Measurements from ENCODE around the gene TRIP11.

The TRIP11 gene

DNA sequence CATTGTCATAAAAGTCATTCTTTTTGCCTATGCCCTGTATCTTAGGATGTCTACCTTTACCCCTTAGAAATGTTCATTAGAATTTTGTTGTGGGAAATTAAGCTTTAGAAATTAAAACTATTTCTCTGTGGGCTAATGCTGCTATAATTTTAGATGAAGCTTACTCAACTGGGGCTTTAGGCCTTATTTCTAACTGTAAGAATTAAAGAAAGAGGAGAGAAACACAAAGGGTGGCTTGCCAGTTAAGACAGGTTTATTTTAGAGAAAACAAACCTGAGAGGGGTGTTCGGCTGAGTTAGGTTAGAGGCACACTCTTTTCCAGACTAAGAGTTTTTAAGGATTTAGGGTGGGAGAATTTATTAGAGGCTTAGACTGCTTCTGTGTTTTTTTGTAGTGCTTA is 6.4 kb downstream of the TRIP11 start:
- Mint-ChIP-seq H3K4me1 (ENCODE audit: low read depth) (peaks cover 51% of the 10 kb centered on the region), H3K4me3 (no peak overlapping the region), H3K27ac (peak overlapping the region; percentile 81), H3K27me3 (no peaks in the 10 kb centered on the region), H3K36me3 (peaks cover 8% of the 10 kb centered on the region), H3K9me3 (ENCODE audit: low read depth) (no peaks in the 10 kb centered on the region)

DNA sequence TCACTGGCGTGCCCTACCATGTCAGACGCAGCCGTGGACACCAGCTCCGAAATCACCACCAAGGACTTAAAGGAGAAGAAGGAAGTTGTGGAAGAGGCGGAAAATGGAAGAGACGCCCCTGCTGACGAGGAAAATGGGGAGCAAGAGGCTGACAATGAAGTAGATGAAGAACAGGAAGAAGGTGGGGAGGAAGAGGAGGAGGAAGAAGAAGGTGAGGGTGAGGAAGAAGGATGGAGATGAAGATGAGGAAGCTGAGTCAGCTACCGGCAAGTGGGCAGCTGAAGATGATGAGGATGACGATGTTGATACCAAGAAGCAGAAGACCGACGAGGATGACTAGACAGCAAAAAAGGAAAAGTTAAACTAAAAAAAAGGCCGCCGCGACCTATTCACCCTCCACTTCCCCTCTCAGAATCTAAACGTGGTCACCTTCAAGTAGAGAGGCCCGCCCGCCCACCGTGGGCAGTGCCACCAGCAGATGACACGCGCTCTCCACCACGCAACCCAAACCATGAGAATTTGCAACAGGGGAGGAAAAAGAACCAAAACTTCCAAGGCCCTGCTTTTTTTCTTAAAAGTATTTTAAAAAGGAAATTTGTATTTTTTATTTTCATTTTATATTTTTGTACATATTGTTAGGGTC is 13.2 kb downstream of the TRIP11 start:
- peaks cover 10% of the 10 kb centered on the region for H3K36me3 Mint-ChIP-seq
- H3K4me3 Mint-ChIP-seq = no peak overlapping the region
- H3K27me3 Mint-ChIP-seq = no peaks in the 10 kb centered on the region
- H3K9me3 Mint-ChIP-seq (ENCODE audit: low read depth) = no peaks in the 10 kb centered on the region
- no peak overlapping the region for H3K27ac Mint-ChIP-seq
- peaks cover 22% of the 10 kb centered on the region for H3K4me1 Mint-ChIP-seq (ENCODE audit: low read depth)

DNA sequence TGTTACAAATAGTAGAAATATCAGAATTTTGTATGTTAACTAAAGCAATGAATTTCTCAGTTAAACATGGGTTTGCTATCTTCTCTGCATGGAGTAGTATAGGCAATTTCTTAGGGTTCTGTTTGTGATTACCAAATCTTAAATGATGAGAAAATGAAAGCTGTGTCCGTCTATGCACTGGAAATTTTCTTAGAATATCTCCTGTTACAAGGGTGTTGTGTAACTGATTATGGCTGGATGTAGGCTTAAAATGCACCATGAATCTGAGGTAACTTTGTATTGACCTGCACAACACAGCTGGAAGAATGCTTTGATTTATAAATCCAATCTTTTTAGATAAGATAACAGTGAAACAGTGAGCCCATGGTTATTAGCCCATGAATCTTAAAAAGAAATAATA is 17.8 kb downstream of the TRIP11 start:
- Mint-ChIP-seq H3K4me3 (no peak overlapping the region), H3K27ac (no peak overlapping the region)

DNA sequence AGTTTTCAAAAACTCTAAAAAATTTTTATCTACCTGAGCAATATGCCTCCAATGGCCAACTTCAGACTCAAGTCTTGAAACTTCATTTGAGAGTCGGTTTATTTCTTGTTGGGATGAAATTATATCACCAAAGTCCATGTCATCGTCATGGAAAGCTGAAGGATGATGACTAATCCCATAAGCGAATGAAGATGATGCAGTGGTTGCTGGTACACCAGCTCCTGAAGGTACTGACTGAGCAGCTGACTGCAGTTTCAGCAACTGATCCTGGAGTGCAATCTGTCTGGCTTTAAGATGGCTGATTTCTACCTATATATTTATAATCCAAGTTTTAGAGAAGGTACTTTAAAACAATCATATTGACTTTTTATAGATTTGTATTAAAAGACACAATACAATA is 18.3 kb downstream of the TRIP11 start:
- Mint-ChIP-seq H3K27ac (no peak overlapping the region), H3K4me3 (no peak overlapping the region), H3K36me3 (peaks cover 7% of the 10 kb centered on the region), H3K4me1 (ENCODE audit: low read depth) (peaks cover 10% of the 10 kb centered on the region), H3K9me3 (ENCODE audit: low read depth) (no peaks in the 10 kb centered on the region), H3K27me3 (no peaks in the 10 kb centered on the region)

More for the DNA sequence above, 17.8 kb downstream of the TRIP11 start:
- peaks cover 8% of the 10 kb centered on the region for H3K36me3 Mint-ChIP-seq
- H3K4me1 Mint-ChIP-seq (ENCODE audit: low read depth) = peaks cover 11% of the 10 kb centered on the region
- H3K27me3 Mint-ChIP-seq = no peaks in the 10 kb centered on the region
- H3K9me3 Mint-ChIP-seq (ENCODE audit: low read depth) = no peaks in the 10 kb centered on the region

DNA sequence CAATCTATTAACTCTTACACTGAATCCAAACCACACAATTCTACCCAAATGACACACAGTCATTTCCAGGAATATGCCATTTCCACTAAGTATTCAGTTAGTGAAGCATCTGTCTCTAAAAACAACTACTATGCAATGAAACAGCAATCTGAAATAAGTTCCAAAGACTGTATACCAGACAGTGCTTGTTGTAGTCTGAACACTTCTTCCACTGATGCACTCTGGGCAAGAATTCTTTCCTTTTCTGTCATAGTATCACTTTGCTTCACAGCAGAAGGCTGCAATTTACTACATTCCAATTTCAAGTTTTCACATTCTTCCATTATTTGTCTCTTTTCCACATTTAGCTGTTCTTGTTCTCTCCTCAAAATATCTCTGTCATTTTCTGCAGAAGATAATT is 25.8 kb downstream of the TRIP11 start:
- H3K4me1 Mint-ChIP-seq (ENCODE audit: low read depth) = peaks cover 8% of the 10 kb centered on the region
- H3K9me3 Mint-ChIP-seq (ENCODE audit: low read depth) = no peaks in the 10 kb centered on the region
- no peak overlapping the region for H3K4me3 Mint-ChIP-seq
- H3K27me3 Mint-ChIP-seq = no peaks in the 10 kb centered on the region
- peaks cover 5% of the 10 kb centered on the region for H3K36me3 Mint-ChIP-seq
- no peak overlapping the region for H3K27ac Mint-ChIP-seq

DNA sequence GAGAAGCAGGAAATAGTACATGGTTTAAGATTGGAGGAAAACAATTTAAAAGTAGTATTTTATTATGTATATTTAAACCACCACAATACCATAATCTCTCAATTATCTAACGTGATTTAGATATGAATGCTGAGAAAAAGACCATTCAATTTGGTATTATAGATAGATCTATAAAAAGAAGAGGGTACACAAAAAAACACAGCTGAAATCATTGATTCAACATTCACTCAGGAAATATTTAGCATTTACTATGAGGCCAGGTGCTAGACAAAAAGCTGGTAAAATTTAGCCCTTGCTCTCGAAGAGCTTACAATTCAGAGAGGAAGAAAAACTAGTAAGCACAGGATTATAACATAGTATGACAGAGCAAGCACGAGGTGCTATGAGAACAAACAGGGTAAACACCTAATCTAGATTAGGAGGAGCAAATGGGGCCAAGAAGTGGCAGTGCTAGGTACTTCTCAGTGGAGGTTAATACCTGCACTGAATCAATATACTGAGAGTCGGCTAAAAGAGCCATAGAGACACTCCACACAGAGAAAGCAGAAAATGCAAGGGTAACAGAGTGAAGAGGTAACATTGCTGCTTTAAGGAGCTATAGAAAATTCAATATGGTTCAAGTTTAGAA is 27.6 kb downstream of the TRIP11 start:
- Mint-ChIP-seq H3K27me3 (no peaks in the 10 kb centered on the region), H3K36me3 (peaks cover 11% of the 10 kb centered on the region)

DNA sequence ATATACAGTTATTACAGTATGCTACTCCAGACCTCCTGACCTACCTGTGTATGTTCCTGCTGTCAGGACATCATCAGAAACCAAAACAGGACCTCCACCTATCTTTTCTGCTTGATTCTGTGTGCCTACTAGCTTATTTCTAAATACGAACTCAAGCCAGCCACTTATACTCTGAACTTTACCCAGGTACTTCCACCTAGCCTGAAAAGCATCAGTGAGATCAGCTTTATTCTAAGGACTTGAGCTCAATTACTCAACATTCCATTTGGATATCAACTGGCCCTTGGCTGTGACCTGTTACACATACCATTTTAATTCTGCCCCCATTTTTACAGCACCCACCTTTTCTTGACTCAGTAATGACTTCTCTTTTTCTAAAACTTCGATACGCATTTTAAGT is 29.2 kb downstream of the TRIP11 start:
- no peak overlapping the region for H3K4me3 Mint-ChIP-seq
- no peaks in the 10 kb centered on the region for H3K27me3 Mint-ChIP-seq
- H3K27ac Mint-ChIP-seq = no peak overlapping the region
- no peaks in the 10 kb centered on the region for H3K9me3 Mint-ChIP-seq (ENCODE audit: low read depth)
- H3K4me1 Mint-ChIP-seq (ENCODE audit: low read depth) = peaks cover 14% of the 10 kb centered on the region
- peaks cover 16% of the 10 kb centered on the region for H3K36me3 Mint-ChIP-seq

More for the DNA sequence above, 27.6 kb downstream of the TRIP11 start:
- Mint-ChIP-seq H3K27ac (peak overlapping the region; percentile 25), H3K9me3 (ENCODE audit: low read depth) (no peaks in the 10 kb centered on the region), H3K4me1 (ENCODE audit: low read depth) (peaks cover 8% of the 10 kb centered on the region), H3K4me3 (no peak overlapping the region)

DNA sequence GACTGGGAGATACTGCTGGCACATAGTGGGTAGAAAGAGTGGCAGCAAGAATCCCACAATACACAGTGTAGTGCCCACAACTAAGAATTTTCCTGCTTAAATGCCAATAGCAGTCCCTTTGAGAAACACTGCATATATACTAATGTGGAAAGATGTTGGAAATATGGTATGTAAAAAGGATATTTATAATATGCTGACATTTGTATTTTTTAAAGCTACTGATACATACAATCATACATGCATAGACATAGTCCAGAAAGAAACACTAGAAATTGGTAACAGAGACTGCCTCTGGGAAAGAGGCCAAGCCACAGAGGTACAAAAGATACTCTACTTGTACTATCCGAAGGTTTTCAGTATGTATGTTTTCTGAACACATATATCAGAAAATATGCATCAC is 30.3 kb downstream of the TRIP11 start:
- Mint-ChIP-seq H3K9me3 (ENCODE audit: low read depth) (no peaks in the 10 kb centered on the region), H3K27ac (no peak overlapping the region), H3K27me3 (no peaks in the 10 kb centered on the region), H3K4me1 (ENCODE audit: low read depth) (peaks cover 25% of the 10 kb centered on the region), H3K4me3 (no peak overlapping the region), H3K36me3 (peaks cover 25% of the 10 kb centered on the region)

DNA sequence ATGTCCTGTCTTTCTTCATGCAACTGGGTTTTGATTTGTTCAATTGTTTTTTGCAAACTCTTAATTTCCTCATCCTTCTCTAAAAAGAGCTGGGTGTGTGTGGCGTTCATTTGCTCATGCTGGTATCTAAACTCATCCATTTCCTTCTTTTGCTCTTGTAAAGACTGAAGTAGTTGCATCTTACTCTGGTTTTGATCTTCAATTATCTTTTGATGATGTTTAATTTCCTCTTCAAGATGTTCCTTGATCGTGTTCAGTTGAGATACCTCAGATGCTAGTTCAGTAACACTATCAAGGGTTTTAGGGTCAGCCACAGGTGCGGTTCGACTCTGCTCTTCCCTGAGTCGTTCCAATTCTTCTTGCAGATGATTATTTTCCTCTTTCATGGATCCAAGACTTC is 34.8 kb downstream of the TRIP11 start:
- no peaks in the 10 kb centered on the region for H3K9me3 Mint-ChIP-seq (ENCODE audit: low read depth)
- H3K36me3 Mint-ChIP-seq = peaks cover 27% of the 10 kb centered on the region
- H3K4me3 Mint-ChIP-seq = peak overlapping the region; percentile 68
- H3K4me1 Mint-ChIP-seq (ENCODE audit: low read depth) = peaks cover 41% of the 10 kb centered on the region
- no peaks in the 10 kb centered on the region for H3K27me3 Mint-ChIP-seq
- H3K27ac Mint-ChIP-seq = peak overlapping the region; percentile 90

DNA sequence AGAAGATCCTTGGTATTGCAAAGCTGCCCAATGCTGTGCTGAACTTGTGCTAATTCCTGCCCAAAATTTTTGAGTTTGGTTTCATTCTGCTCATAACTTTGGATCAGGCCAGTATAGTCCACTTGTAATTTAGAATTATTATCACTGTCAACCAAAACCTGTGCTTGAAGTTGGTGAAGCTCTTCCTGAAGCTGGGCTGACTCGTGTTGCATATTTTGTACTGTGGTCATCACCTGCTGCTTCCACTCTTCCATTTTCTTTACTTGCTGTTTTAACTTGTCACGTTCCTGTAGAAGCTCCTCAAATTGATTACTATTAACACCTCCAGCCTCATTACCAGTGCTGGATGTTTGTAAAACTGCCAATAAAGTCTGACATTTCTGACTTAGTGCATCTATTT is 35.8 kb downstream of the TRIP11 start:
- Mint-ChIP-seq H3K4me3 (peak overlapping the region; percentile 22), H3K9me3 (ENCODE audit: low read depth) (no peaks in the 10 kb centered on the region), H3K27ac (peak overlapping the region; percentile 90), H3K27me3 (no peaks in the 10 kb centered on the region), H3K36me3 (peaks cover 27% of the 10 kb centered on the region), H3K4me1 (ENCODE audit: low read depth) (peaks cover 51% of the 10 kb centered on the region)

DNA sequence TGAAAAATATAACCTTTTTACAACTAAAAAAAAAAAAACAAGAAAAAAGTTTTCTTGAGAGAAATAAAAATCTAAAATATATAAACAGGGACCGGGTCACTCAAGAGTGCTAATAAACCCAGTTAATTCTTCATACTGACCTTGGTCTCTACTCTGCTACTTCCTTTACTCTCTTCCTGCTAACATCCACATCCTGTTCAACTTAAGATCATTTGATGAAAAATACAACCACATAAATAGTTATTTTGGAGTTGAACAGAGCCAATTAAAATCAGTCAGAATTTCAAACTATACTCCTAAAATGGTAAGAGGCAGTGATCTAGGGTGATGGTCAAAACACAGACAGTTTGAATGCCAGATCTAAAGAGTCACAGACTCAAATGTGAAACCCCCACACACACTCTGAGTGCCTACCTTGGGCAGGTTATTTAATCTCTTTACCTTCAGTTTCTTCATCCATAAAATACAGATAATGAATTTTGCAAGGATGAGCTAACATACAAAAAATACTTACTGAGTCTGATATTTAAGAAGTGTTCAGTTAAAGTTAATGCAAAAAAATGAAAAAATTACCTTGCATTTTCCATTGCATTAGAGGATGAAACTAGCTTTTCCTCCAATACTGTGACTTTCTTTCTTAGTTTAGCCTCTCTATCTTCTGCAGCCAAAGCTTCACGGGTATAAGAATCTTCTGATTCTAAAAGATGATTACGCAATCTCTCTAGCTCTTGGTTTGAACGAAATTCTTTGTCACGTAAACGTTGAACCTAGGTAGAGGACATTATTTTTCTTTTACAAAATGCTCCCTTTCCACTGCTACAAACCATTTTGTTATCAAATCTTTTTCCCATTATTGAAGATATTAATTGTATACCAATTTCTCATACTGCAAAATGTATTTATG is 40.9 kb downstream of the TRIP11 start:
- no peaks in the 10 kb centered on the region for H3K9me3 Mint-ChIP-seq (ENCODE audit: low read depth)
- H3K4me1 Mint-ChIP-seq (ENCODE audit: low read depth) = peaks cover 54% of the 10 kb centered on the region
- H3K4me3 Mint-ChIP-seq = peak overlapping the region; percentile 71
- H3K27me3 Mint-ChIP-seq = no peaks in the 10 kb centered on the region
- H3K27ac Mint-ChIP-seq = peak overlapping the region; percentile 90
- H3K36me3 Mint-ChIP-seq = peaks cover 9% of the 10 kb centered on the region

DNA sequence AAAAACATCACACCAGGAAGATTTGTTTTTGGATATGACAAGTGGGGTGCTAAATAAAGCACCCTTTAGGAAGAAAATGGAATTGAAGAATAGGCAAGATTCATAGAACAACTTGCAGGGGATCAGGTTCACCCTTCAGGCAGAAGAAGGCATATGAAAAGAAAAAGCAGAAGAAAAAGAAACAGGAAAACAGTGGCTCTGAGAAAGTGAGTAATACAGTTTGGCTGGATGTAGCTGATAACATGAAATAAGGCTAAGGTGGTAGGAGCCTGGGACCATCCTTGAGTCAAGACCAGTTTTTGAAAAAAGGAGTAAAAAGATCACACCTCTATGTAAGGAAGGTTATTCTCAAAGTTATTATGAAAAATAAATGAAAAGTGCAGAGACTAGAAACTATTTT is 42.4 kb downstream of the TRIP11 start:
- H3K27ac Mint-ChIP-seq = peak overlapping the region; percentile 75
- H3K4me1 Mint-ChIP-seq (ENCODE audit: low read depth) = peaks cover 41% of the 10 kb centered on the region
- H3K27me3 Mint-ChIP-seq = no peaks in the 10 kb centered on the region
- H3K4me3 Mint-ChIP-seq = peak overlapping the region; percentile 5
- H3K36me3 Mint-ChIP-seq = peaks cover 7% of the 10 kb centered on the region
- no peaks in the 10 kb centered on the region for H3K9me3 Mint-ChIP-seq (ENCODE audit: low read depth)

DNA sequence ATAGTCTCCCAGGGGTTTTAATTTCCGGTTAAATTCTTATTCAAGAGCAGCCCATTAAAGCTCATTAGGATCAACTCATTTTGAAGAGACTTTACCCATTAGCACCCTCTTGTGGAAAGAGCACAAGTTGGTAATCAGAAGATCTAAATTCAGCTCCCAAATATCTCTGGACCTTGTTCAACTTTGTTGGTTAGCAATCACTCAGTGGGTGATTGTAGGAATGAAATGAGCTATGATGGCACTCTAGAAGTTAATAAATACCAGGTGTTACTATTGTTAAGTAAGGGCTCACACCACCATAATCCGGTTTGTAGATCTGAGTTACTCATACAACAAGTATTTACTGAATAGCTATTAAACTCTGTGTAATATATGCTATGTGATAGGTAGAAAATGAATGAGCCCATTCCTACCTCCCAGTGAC is 42.9 kb downstream of the TRIP11 start:
- no peaks in the 10 kb centered on the region for H3K9me3 Mint-ChIP-seq (ENCODE audit: low read depth)
- peak overlapping the region; percentile 75 for H3K27ac Mint-ChIP-seq
- peaks cover 7% of the 10 kb centered on the region for H3K36me3 Mint-ChIP-seq
- H3K27me3 Mint-ChIP-seq = no peaks in the 10 kb centered on the region
- peaks cover 41% of the 10 kb centered on the region for H3K4me1 Mint-ChIP-seq (ENCODE audit: low read depth)
- no peak overlapping the region for H3K4me3 Mint-ChIP-seq

DNA sequence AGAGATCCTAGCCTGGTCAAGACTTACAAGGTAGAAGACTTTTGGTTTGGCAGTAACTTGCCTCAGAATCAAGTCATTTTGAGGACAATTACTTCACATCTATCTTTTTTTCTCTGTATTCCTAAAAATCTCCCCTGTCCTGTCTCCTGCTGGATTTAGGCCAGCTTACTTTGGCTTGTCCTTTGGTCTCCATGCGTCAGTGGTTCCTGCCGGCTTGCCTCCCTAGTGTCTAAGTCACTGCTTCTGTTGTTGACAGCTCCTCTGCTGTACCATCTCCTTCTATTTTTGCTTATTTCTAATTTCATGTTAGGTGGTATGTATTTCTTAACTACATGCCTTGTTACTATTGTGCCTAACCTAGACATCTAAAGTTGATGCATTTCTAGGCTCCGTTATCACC is 52.7 kb downstream of the TRIP11 start:
- Mint-ChIP-seq H3K9me3 (ENCODE audit: low read depth) (no peaks in the 10 kb centered on the region), H3K27me3 (no peaks in the 10 kb centered on the region), H3K27ac (no peak overlapping the region), H3K4me1 (ENCODE audit: low read depth) (peaks cover 8% of the 10 kb centered on the region), H3K36me3 (peaks cover 33% of the 10 kb centered on the region), H3K4me3 (no peak overlapping the region)
